Mesothelial cell of epicardium (in vitro differentiated cells): ENCODE measurements around the gene ZMYND12. TPM values are rescaled to one million over a fixed set of nuclear protein-coding genes. Genes with fewer than 3 reads are reported as not detected.

Experiments used
- DNase-seq, 2 experiments: peaks; one replicate each; pipeline ENCODE4 v3.0.0; 2021; ENCODE audit warnings: low spot score in 2 of 2; ENCODE audit not compliant: unreplicated experiment in 2 of 2
- H3K27ac Mint-ChIP-seq: 2 replicates; pipeline ENCODE4 v1.8.0; 2021; ENCODE audit warnings: mixed read lengths
- H3K27me3 Mint-ChIP-seq: 2 replicates; pipeline ENCODE4 v1.8.0; 2021; ENCODE audit warnings: low read depth, mixed read lengths
- H3K36me3 Mint-ChIP-seq: 2 replicates; pipeline ENCODE4 v1.8.0; 2021; ENCODE audit warnings: mixed read lengths
- H3K4me1 Mint-ChIP-seq: 2 replicates; pipeline ENCODE4 v1.8.0; 2021; ENCODE audit warnings: mixed read lengths
- H3K4me3 Mint-ChIP-seq: 2 replicates; pipeline ENCODE4 v1.8.0; 2021; ENCODE audit warnings: mild to moderate bottlenecking, moderate library complexity, mixed read lengths
- H3K9me3 Mint-ChIP-seq: 2 replicates; pipeline ENCODE4 v1.8.0; 2021; ENCODE audit warnings: mixed read lengths
- total RNA-seq: library from RNA; stranded (reverse); gene quantifications from 3 replicates; pipeline ENCODE4 v1.2.1, GENCODE V29; 2021
- TF ChIP-seq, protein P1 (sequence below): fragments of 200-600 bp; sonication (generic); IDR thresholded peaks from one replicate; pipeline ENCODE4 v1.5.0; 2021; ENCODE audit warnings: antibody characterized with exemption; ENCODE audit not compliant: unreplicated experiment

Gene ZMYND12
- total RNA-seq, 1 donor from 2014 or later = 0.76 TPM

DNA sequence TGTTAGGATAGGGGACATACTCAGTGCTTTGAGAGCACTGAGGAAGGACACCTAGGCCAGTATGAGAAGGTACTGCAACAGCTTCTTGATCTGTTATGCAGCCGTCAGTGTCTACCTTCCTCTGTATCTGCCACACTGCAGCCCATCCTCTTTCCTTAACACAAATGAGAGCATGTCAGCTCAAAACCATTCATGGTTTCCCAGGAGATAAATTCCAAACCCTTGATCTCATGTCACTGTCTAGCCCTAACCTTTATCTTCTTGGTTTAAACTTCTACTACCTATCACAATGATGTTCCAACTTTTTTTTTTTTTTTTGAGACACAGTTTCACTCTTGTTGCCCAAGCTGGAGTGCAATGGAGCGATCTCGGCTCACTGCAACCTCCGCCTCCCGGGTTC is 1.4 kb downstream of the ZMYND12 start:
- H3K4me3 Mint-ChIP-seq = no peak overlapping the region
- no peak for DNase-seq
- H3K9me3 Mint-ChIP-seq = no peaks in the 10 kb centered on the region
- peaks cover 20% of the 10 kb centered on the region for H3K4me1 Mint-ChIP-seq
- H3K27me3 Mint-ChIP-seq = no peaks in the 10 kb centered on the region
- H3K27ac Mint-ChIP-seq = no peak overlapping the region
- TF ChIP-seq, protein P1, sequence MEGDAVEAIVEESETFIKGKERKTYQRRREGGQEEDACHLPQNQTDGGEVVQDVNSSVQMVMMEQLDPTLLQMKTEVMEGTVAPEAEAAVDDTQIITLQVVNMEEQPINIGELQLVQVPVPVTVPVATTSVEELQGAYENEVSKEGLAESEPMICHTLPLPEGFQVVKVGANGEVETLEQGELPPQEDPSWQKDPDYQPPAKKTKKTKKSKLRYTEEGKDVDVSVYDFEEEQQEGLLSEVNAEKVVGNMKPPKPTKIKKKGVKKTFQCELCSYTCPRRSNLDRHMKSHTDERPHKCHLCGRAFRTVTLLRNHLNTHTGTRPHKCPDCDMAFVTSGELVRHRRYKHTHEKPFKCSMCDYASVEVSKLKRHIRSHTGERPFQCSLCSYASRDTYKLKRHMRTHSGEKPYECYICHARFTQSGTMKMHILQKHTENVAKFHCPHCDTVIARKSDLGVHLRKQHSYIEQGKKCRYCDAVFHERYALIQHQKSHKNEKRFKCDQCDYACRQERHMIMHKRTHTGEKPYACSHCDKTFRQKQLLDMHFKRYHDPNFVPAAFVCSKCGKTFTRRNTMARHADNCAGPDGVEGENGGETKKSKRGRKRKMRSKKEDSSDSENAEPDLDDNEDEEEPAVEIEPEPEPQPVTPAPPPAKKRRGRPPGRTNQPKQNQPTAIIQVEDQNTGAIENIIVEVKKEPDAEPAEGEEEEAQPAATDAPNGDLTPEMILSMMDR = no peak
- peaks cover 8% of the 10 kb centered on the region for H3K36me3 Mint-ChIP-seq

GRCh38 chr1:42453386-42453785 is 2.4 kb downstream of the ZMYND12 start:
- Mint-ChIP-seq H3K36me3 (peaks cover 5% of the 10 kb centered on the region), H3K27me3 (no peaks in the 10 kb centered on the region), H3K4me3 (no peak overlapping the region), H3K27ac (no peak overlapping the region), H3K4me1 (peaks cover 20% of the 10 kb centered on the region), H3K9me3 (no peaks in the 10 kb centered on the region)
- TF ChIP-seq, protein P1 = no peak
- no peak for DNase-seq

DNA sequence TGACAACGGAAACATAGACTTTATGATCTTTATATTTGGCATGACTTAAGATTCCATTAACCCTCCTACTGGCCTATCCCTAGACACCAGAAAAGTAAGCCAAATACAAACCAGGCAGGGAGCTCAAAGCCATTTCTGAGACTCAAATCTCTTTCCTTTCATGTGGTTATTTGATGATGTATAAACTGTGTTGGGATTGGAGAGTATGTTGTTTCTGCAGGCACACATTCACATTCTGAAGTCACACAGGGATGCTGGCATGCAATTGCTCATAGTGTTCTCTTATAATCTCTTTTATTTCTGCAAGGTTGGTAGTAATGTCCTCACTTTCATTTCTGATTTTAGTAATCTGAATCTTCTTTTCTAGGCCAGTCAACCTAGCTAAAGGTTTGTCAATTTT is 5.8 kb downstream of the ZMYND12 start:
- Mint-ChIP-seq H3K4me1 (no peaks in the 10 kb centered on the region), H3K36me3 (no peaks in the 10 kb centered on the region), H3K27me3 (no peaks in the 10 kb centered on the region), H3K27ac (no peak overlapping the region), H3K9me3 (no peaks in the 10 kb centered on the region), H3K4me3 (no peak overlapping the region)
- TF ChIP-seq, protein P1 = no peak
- no peak for DNase-seq

GRCh38 chr1:42449256-42449655 is 6.6 kb downstream of the ZMYND12 start:
- TF ChIP-seq, protein P1 = no peak
- no peak for DNase-seq
- Mint-ChIP-seq H3K4me1 (no peaks in the 10 kb centered on the region), H3K36me3 (no peaks in the 10 kb centered on the region), H3K27me3 (no peaks in the 10 kb centered on the region), H3K9me3 (no peaks in the 10 kb centered on the region), H3K27ac (no peak overlapping the region), H3K4me3 (no peak overlapping the region)

- Mint-ChIP-seq H3K36me3 (no peaks in the 10 kb centered on the region), H3K4me1 (no peaks in the 10 kb centered on the region), H3K27ac (no peak overlapping the region), H3K9me3 (no peaks in the 10 kb centered on the region), H3K4me3 (no peak overlapping the region), H3K27me3 (no peaks in the 10 kb centered on the region)
- no peak for DNase-seq
- TF ChIP-seq, protein P1 = no peak
These were observed 13.2 kb downstream of the ZMYND12 start for GRCh38 chr1:42442662-42443061.

- Mint-ChIP-seq H3K27me3 (no peaks in the 10 kb centered on the region), H3K27ac (no peak overlapping the region), H3K9me3 (no peaks in the 10 kb centered on the region), H3K36me3 (no peaks in the 10 kb centered on the region), H3K4me1 (no peaks in the 10 kb centered on the region), H3K4me3 (no peak overlapping the region)
- TF ChIP-seq, protein P1 = no peak
- DNase-seq = no peak
These were observed 15.9 kb downstream of the ZMYND12 start for GRCh38 chr1:42439940-42440339.
